Stimulated activated CD8-positive, alpha-beta memory T cell treated with anti-CD3 and anti-CD28 coated beads, Interleukin-15, amount 100 ng/mL, for 4 hours (primary cell): Measurements from ENCODE around the gene ATP5F1B.

Experiments used
- DNase-seq, 2 donors: peaks; one replicate each; pipeline ENCODE4 v3.0.0-alpha.2; 2020; ENCODE audit warnings: low read depth in 2 of 2

Gene ATP5F1B

DNA sequence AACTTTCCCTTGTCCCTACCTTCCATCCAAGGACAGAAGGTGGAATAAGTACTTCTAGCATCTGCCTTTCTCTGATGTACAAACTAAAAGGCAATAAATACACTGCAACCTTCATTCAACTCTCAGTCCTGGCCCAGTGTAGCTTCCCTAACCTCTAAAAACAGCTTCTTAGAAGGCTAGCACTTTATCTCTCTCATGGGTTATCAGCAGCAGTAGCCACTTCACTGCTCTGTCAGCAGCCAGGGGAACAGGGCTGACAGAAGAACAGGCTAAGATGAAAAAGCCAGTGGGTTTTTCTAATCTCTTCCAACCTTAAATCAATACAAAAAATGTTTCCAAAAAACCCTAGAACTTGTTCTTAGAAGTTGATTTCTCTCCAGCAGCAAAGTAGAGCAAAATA, 28.9 kb downstream of the ATP5F1B start:
- DNase-seq, result no peak

DNA sequence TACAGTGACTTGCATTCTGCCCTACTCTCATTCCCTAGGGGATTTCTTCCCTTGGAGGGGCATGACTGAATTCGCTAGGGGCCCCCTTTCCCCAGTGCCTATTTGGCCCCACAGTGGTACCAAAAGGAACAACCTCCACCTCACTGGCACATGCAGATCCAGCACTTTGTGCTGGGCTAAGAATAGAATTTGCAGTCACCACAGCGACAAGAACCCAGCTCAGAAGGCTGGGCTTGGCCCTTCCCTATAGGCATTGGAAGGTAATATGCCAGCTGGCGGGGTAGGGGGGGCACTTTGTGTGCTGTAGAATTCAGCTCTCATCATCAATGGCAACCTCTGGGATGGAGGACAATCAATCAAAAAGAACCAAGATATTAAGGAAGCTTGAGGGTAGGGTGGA, 29.5 kb downstream of the ATP5F1B start:
- DNase-seq, result no peak

DNA sequence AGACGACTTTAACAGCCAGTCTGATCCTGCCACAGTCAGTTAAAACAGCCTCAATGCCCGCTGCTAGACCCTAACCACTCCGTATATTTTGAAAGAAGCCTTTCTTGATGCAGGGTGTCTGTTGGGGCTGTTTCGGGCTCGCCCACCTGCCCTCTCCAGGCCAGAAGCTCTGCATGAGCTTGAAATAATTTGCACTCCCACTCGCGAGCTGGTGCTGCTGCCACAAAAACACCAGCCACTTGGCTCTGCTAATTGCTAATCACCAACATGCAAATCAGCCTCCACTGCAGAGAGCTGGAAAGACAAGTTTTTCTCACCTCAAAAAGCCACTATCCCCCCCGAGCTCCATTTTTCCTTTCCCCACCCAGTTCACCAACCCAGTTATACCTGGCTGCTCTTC, 31.2 kb downstream of the ATP5F1B start:
- no peak for DNase-seq

- no peak for DNase-seq
Measured at GRCh38 chr12:56604355-56604754, 41.4 kb downstream of the ATP5F1B start.

DNA sequence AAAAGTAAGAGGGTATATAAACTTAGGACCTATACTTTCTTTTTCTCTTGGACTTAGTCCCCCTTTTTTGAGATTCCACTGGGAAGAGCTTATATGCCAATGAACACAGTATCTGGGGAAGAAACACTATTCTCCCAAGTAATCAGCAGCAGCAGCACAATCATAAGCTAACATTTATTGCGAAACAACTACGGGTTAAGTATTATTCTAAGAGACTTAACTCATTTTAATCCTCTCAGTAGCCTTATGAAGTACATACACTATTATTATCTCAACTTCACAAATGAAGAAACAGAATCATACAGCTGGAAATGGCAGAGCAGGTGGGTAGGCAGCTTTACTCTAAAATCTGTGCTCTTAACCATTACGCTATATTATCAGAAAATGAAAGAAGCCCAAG, 43.5 kb downstream of the ATP5F1B start:
- DNase-seq, result no peak

- no peak for DNase-seq
Measured at GRCh38 chr12:56601503-56601902, 44.3 kb downstream of the ATP5F1B start.

- DNase-seq, result no peak
Measured at GRCh38 chr12:56600753-56601152, 45.0 kb downstream of the ATP5F1B start.

- no peak for DNase-seq
Measured at GRCh38 chr12:56599797-56600196, 46.0 kb downstream of the ATP5F1B start.

- no peak for DNase-seq
Measured at GRCh38 chr12:56599041-56599440, 46.7 kb downstream of the ATP5F1B start.

DNA sequence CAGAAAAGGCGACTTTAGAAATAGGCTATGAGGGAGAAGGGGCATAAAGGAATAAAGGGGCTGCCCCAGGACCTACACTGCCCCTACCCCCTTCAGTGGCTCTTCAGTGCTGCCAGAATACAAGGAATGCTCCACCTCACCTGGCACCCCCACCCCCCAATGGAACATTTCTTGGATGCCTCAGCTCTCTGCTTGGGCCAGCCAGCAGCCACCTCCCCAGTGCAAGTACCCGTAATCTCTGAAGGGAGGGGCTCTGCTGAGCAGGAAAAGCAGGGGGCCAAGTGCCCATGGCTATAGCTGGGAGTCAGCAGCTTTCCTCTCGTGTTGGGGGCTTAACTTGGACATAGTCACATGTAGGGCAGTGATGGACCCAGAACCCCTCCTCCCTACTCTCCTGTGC, 49.0 kb downstream of the ATP5F1B start:
- DNase-seq, result no peak

DNA sequence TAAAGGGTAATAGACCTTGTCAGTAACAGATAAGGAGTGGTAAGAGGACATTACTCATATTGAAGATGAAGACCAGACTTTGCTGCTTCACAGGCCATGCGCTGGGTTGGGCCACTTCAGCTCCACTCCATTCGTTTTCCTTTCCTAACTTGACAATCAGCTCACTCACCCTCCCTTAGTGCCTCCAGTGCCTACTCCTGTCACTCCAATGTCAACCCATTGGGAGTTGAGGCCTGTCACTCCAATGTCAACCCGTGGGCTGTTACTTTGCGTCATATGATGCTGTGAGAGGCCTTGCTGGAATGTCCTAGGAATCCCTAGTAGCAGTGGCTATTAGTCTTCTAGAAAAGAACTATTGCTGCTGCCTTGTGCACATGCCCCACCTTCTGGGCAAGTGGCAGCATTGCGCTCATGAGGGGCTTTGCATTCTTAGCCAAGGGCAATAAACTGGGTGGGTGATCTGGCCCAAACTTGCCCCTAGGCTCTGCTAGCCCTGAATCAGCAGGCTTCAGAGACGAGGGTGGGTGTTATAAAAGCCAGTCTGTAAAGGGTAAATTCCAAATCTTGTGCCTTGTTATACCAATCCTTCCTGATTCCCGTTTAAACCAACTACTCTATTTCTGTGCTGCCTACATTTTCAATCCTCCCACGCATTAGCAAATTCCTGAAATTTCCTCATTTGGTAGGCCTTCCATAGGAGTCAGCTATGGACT, 51.7 kb downstream of the ATP5F1B start:
- peak; percentile 28 to 30 for DNase-seq

DNA sequence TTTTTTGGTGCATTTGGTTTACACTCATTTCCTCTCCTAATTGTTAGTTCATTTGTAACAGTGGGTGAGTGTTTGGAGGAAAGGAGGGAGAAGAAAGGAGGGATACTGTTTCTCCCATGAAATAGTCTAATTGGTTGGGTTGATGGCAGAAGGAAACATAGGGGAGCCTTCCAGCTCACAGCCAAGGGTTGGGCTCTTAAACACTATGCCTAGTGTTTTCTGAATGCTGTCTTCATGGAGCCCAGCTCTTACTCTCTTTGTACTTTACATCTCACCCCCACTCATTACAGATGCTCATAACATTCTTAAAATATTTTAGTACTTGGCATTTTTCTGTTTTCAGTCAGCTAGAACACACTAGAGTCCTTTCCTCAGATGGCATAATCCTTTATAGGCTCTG, 53.8 kb downstream of the ATP5F1B start:
- DNase-seq, result no peak

- no peak for DNase-seq
Measured at GRCh38 chr12:56591126-56591525, 54.7 kb downstream of the ATP5F1B start.

- no peak for DNase-seq
Measured at GRCh38 chr12:56590237-56590830, 55.5 kb downstream of the ATP5F1B start.

GRCh38 chr12:56589783-56590182, 56.0 kb downstream of the ATP5F1B start:
- no peak for DNase-seq
